H1 (cell line): Measurements from ENCODE around the gene TRIM65. TPM values are rescaled to one million over a fixed set of nuclear protein-coding genes. Genes with fewer than 3 reads are reported as not detected.

Source experiments
- ASH2L ChIP-seq: fragments of 200-600, 300-600 bp; sonication (generic); IDR thresholded peaks from one replicate; pipeline ENCODE4 v1.7.1; 2017; ENCODE audit warnings: low read length
- CHD2 ChIP-seq: IDR thresholded peaks from 2 replicates; pipeline ENCODE4 v1.6.1; 2012; ENCODE audit warnings: low read length, improper control_type of control experiment
- NRF1 ChIP-seq: IDR thresholded peaks from 2 replicates; pipeline ENCODE4 v1.6.1; 2011; ENCODE audit warnings: mild to moderate bottlenecking, low read depth, low read length, improper control_type of control experiment
- POLR2A ChIP-seq, 2 experiments: IDR thresholded peaks; 1 replicate in 1 of 2; 2 replicates in 1 of 2; pipeline ENCODE4 v1.6.1; 2011; ENCODE audit warnings: low read depth in 2 of 2, low read length in 2 of 2, mild to moderate bottlenecking in 2 of 2; ENCODE audit errors: control extremely low read depth in 1 of 2
- RAD21 ChIP-seq, 2 experiments: IDR thresholded peaks in 1 of 2; conservative IDR thresholded peaks in 1 of 2; 2 replicates each; pipeline ENCODE4 v1.6.1; 2011; ENCODE audit warnings: low read depth in 2 of 2, low read length in 2 of 2, improper control_type of control experiment in 1 of 2, inconsistent platforms in 1 of 2, mild to moderate bottlenecking in 1 of 2, moderate library complexity in 1 of 2
- RNF2 ChIP-seq: fragments of 200-900, 300-1000 bp; sonication (generic); IDR thresholded peaks from 2 replicates; pipeline ENCODE4 v1.7.1; 2016; ENCODE audit warnings: borderline replicate concordance, low read depth, mild to moderate bottlenecking, antibody characterized with exemption, low read length; ENCODE audit not compliant: poor library complexity, severe bottlenecking; ENCODE audit errors: missing control alignments
- SP2 ChIP-seq: IDR thresholded peaks from 2 replicates; pipeline ENCODE4 v1.6.1; 2012; ENCODE audit warnings: mild to moderate bottlenecking, low read length, inconsistent platforms
- TAF7 ChIP-seq: optimal IDR thresholded peaks from 2 replicates; pipeline ENCODE3; 2011; ENCODE audit warnings: low read depth, mild to moderate bottlenecking, inconsistent platforms, low read length, moderate library complexity, borderline replicate concordance
- TBP ChIP-seq: IDR thresholded peaks from 2 replicates; pipeline ENCODE4 v1.6.1; 2011; ENCODE audit warnings: low read depth, low read length, improper control_type of control experiment
- TEAD4 ChIP-seq: IDR thresholded peaks from 2 replicates; pipeline ENCODE4 v1.6.1; 2012; ENCODE audit warnings: low read depth, low read length, inconsistent platforms, mixed read lengths
- polyA plus RNA-seq, 7 experiments: library from polyadenylated mRNA; depleted of rRNA in 3 of 7; stranded (reverse) in 5 of 7; unstranded in 2 of 7; fragments of >200 nt in 5 of 7; fragments of 200-250 nt in 2 of 7; gene quantifications; 1 replicate in 5 of 7; 2 replicates in 1 of 7; 4 replicates in 1 of 7; pipeline versions ENCODE4 v1.2.1 to v1.2.3, GENCODE V29; 2011 to 2013; ENCODE audit warnings: missing spikeins in 2 of 7, mixed read lengths in 2 of 7
- total RNA-seq: library from RNA; stranded (reverse); fragmentation: NEBNext Ultra II Directional; extraction: Animal tissue kit (Norgen Biotek cat#: 25700); gene quantifications from 2 replicates; pipeline ENCODE4 v1.2.1, GENCODE V29; 2021

TRIM65 gene
- total and polyA plus RNA-seq, 2 of the 8 experiments (the other 6 are each of a cell fraction or from before 2014, with no cell fraction given): 21.2 to 48.6 TPM

- no peak for TF ChIP-seq RNF2
- no peak for TF ChIP-seq RAD21 (IDR thresholded peaks at IDR 0.05 in 1 of 2, conservative IDR thresholded peaks at IDR 0.05 in 1 of 2; ENCODE audit: low read depth in 2 of 2, low read length in 2 of 2)
- TF ChIP-seq TBP: no peak
- no peak for TF ChIP-seq TAF7
- TF ChIP-seq TEAD4: no peak
- no peak for TF ChIP-seq CHD2
- no peak for TF ChIP-seq SP2
- TF ChIP-seq NRF1: no peak
- TF ChIP-seq POLR2A (IDR thresholded peaks at IDR 0.05; ENCODE audit: control extremely low read depth in 1 of 2, low read depth in 2 of 2, low read length in 2 of 2): no peak
- no peak for TF ChIP-seq ASH2L
Observed at GRCh38 chr17:75873587-75874322, 23.0 kb downstream of the TRIM65 start (continued).
